SK-N-SH (cell line): ENCODE measurements around the gene RAB3IP.

Experiments used
- CTCF ChIP-seq: fragments of 200-600 bp; sonication (generic); IDR thresholded peaks from 2 replicates; pipeline ENCODE4 v1.6.1; 2017; ENCODE audit warnings: antibody characterized with exemption, mild to moderate bottlenecking, moderate library complexity
- EP300 ChIP-seq, 2 experiments: IDR thresholded peaks; 2 replicates each; pipeline versions ENCODE4 v1.4.0 to v1.6.1; 2012; ENCODE audit warnings: borderline replicate concordance in 1 of 2, low read depth in 1 of 2, low read length in 1 of 2
- FOXM1 ChIP-seq: IDR thresholded peaks from 2 replicates; pipeline ENCODE4 v1.4.0; 2012; ENCODE audit warnings: low read depth, mild to moderate bottlenecking
- MAX ChIP-seq: IDR thresholded peaks from 2 replicates; pipeline ENCODE4 v1.4.0; 2012; ENCODE audit warnings: low read depth
- USF2 ChIP-seq: fragments of 150-350 bp; IDR thresholded peaks from 2 replicates; pipeline ENCODE4 v1.6.1; 2017; ENCODE audit warnings: antibody characterized with exemption, low read length, low read depth, borderline replicate concordance

DNA sequence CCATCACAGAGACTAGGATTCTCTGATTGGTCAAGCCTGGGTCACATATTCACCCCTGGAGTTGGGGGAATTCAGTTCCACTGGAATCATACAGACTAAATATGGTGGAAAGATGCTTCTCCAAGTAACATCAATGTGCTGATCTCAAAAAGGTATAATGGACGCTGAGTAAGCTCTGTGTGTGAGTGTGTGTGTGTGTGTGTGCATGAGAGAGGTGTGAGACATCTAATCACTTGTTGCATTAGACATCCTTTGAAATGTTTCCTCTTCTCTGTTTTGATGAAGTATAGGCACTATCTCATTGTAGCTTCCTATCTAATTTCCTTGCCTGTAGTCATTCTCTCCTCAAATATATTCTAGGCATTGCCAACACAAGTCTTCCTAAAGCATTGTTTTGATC is 5.0 kb upstream of the RAB3IP start:
- TF ChIP-seq EP300 (IDR thresholded peaks at IDR 0.05; ENCODE audit: borderline replicate concordance in 1 of 2, low read depth in 1 of 2, low read length in 1 of 2): no peak
- TF ChIP-seq CTCF: no peak
- no peak for TF ChIP-seq USF2
- TF ChIP-seq FOXM1: no peak
- TF ChIP-seq MAX: no peak
